GM12864 (cell line): ENCODE results near the gene DOCK8.

Source experiments
- DNase-seq: peaks from one replicate; pipeline ENCODE4 v3.0.0-alpha.2; 2011; ENCODE audit warnings: low read depth
- H3K4me3 ChIP-seq: 2 replicates; pipeline ENCODE4 v1.5.1; 2011; ENCODE audit warnings: mild to moderate bottlenecking, low read depth, low read length, control low read depth
- CTCF ChIP-seq: IDR thresholded peaks from 2 replicates; pipeline ENCODE4 v1.5.1; 2011; ENCODE audit warnings: low read depth, mild to moderate bottlenecking, moderate library complexity, low read length, control low read depth, inconsistent platforms; ENCODE audit errors: missing control alignments

Gene DOCK8

DNA sequence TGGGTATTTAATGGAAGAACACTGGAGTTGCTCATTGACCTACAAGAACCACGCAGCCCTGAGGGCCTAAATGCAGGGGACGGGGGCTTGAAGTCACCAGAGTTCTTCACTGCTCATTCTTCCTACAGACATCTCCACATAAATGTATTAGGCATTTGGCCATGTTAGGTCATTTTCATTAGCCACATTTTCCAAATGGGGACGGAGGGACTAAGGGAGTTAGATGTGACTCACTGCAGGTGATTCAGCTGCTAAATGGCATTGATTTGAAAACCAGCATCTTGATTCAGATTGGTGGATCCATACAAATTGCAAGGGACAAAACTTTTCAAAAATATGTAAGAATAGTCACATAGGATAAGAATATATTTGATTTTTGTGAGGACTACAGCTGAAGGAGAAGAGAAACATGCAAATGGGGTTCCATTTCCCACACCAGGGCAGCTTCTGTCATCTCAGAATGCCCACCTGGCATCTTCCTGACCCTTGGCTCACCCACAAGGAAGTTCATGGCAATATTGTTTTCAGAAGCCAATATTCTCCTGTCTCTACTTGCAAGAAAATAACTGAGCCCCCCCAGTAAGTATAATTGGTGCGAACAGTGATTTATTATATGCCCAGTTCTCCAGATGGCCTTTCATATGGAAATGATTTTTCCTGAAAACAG is 264.8 kb downstream of the DOCK8 start:
- DNase-seq, result no peak
- TF ChIP-seq CTCF, result no peak
- H3K4me3 ChIP-seq, result no peak overlapping the region

GRCh38 chr9:479971-480350 is 265.3 kb downstream of the DOCK8 start:
- no peak for DNase-seq
- H3K4me3 ChIP-seq, result no peak overlapping the region
- no peak for TF ChIP-seq CTCF

GRCh38 chr9:482739-483138 is 268.1 kb downstream of the DOCK8 start:
- no peak overlapping the region for H3K4me3 ChIP-seq
- DNase-seq, result no peak
- no peak for TF ChIP-seq CTCF

DNA sequence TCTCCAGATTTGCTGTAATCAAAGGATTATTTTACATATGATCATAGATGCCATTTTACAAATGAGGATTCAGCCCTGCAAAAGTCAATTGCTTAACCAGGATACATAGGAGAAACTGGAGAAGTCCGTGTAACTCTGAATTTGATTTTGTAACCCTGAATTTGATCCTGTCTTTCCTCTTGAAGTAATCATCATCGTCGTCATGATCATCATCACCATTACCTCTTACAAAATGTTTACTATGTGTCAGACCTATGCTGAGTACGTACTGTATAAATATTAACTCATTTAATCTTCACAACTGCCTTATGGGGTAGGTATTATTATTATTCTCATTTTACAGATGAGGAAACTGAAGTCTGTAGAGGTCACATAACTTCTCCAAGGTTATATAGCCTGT is 271.5 kb downstream of the DOCK8 start:
- no peak overlapping the region for H3K4me3 ChIP-seq
- no peak for DNase-seq
- no peak for TF ChIP-seq CTCF

- H3K4me3 ChIP-seq, result no peak overlapping the region
- DNase-seq, result no peak
- no peak for TF ChIP-seq CTCF
Measured at GRCh38 chr9:487429-487828, 272.8 kb downstream of the DOCK8 start.

- H3K4me3 ChIP-seq, result no peak overlapping the region
- no peak for DNase-seq
- no peak for TF ChIP-seq CTCF
Measured at GRCh38 chr9:488448-488847, 273.8 kb downstream of the DOCK8 start.
